ENCODE data around the gene PAQR9. TPM values are rescaled to one million over a fixed set of nuclear protein-coding genes. Genes with fewer than 3 reads are reported as not detected.

PAQR9 gene
- total RNA-seq, 1 donor = not detected

GRCh38 chr3:142934887-142935269, 28.6 kb downstream of the PAQR9 start:
- H3K36me3 ChIP-seq (ENCODE audit: insufficient read depth, low read length) = no peaks in the 10 kb centered on the region
- no peaks in the 10 kb centered on the region for H4K20me1 ChIP-seq (ENCODE audit: insufficient read depth, low read length)
- H3K27ac ChIP-seq (ENCODE audit: low read depth, low read length) = no peak overlapping the region
- no peaks in the 10 kb centered on the region for H3K4me1 ChIP-seq (ENCODE audit: insufficient read depth, low read length)
- no peak for DNase-seq (ENCODE audit: insufficient read length, low spot score, missing footprints)
- no peak overlapping the region for H3K4me3 ChIP-seq (ENCODE audit: insufficient read depth, low read length)
- H3K79me2 ChIP-seq (ENCODE audit: insufficient read depth, low read length) = no peaks in the 10 kb centered on the region
- no peak overlapping the region for H2AFZ ChIP-seq (ENCODE audit: low read length)
- H3K9me3 ChIP-seq (ENCODE audit: low read depth, low read length) = no peaks in the 10 kb centered on the region
- H3K4me2 ChIP-seq (ENCODE audit: insufficient read depth, low read length) = no peak overlapping the region
- H3K27me3 ChIP-seq (ENCODE audit: insufficient read depth, low read length) = peaks cover 9% of the 10 kb centered on the region
- TF ChIP-seq CTCF (IDR thresholded peaks at IDR 0.05; ENCODE audit: extremely low read depth, low read depth, low read length) = no peak

- no peak for TF ChIP-seq CTCF (IDR thresholded peaks at IDR 0.05; ENCODE audit: extremely low read depth, low read depth, low read length)
- Histone ChIP-seq H3K27me3 (ENCODE audit: insufficient read depth, low read length) (peaks cover 9% of the 10 kb centered on the region), H2AFZ (ENCODE audit: low read length) (no peak overlapping the region), H3K4me2 (ENCODE audit: insufficient read depth, low read length) (no peak overlapping the region), H3K4me3 (ENCODE audit: insufficient read depth, low read length) (no peak overlapping the region), H3K36me3 (ENCODE audit: insufficient read depth, low read length) (no peaks in the 10 kb centered on the region), H3K27ac (ENCODE audit: low read depth, low read length) (no peak overlapping the region), H4K20me1 (ENCODE audit: insufficient read depth, low read length) (no peaks in the 10 kb centered on the region), H3K4me1 (ENCODE audit: insufficient read depth, low read length) (no peaks in the 10 kb centered on the region), H3K9me3 (ENCODE audit: low read depth, low read length) (no peaks in the 10 kb centered on the region), H3K79me2 (ENCODE audit: insufficient read depth, low read length) (no peaks in the 10 kb centered on the region)
- DNase-seq (ENCODE audit: insufficient read length, low spot score, missing footprints) = no peak
Measured at GRCh38 chr3:142934128-142934886, 29.2 kb downstream of the PAQR9 start.

DNA sequence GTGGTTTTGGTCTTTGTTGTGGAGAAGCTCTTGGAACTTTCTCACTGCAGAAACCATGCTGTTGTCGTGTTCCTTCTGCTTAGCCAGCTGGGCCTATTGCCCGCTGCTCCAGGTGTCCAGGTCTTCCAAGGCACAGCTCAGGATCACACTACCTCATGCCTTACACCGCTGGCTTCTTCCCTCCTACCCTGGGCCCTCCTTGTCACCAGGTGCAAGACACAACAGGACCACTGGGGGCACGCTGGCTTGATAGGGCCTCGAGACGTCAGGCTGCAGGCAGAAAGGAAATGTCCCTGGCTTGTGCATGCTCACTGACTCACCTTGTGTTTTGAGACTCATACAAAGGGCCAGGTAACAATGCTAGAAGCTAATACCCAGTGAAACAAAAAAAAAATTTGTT, 32.3 kb downstream of the PAQR9 start:
- Histone ChIP-seq H3K36me3 (ENCODE audit: insufficient read depth, low read length) (no peaks in the 10 kb centered on the region), H3K9me3 (ENCODE audit: low read depth, low read length) (no peaks in the 10 kb centered on the region), H3K79me2 (ENCODE audit: insufficient read depth, low read length) (no peaks in the 10 kb centered on the region), H3K4me2 (ENCODE audit: insufficient read depth, low read length) (no peak overlapping the region), H2AFZ (ENCODE audit: low read length) (no peak overlapping the region), H3K4me3 (ENCODE audit: insufficient read depth, low read length) (no peak overlapping the region), H3K27ac (ENCODE audit: low read depth, low read length) (no peak overlapping the region), H3K4me1 (ENCODE audit: insufficient read depth, low read length) (no peaks in the 10 kb centered on the region), H4K20me1 (ENCODE audit: insufficient read depth, low read length) (no peaks in the 10 kb centered on the region), H3K27me3 (ENCODE audit: insufficient read depth, low read length) (peaks cover 10% of the 10 kb centered on the region)
- peak; percentile 12 for TF ChIP-seq CTCF (IDR thresholded peaks at IDR 0.05; ENCODE audit: extremely low read depth, low read depth, low read length)
- DNase-seq (ENCODE audit: insufficient read length, low spot score, missing footprints) = no peak

GRCh38 chr3:142930463-142930862, 33.0 kb downstream of the PAQR9 start:
- H3K79me2 ChIP-seq (ENCODE audit: insufficient read depth, low read length) = no peaks in the 10 kb centered on the region
- H4K20me1 ChIP-seq (ENCODE audit: insufficient read depth, low read length) = no peaks in the 10 kb centered on the region
- H3K27me3 ChIP-seq (ENCODE audit: insufficient read depth, low read length) = peaks cover 5% of the 10 kb centered on the region
- no peak for DNase-seq (ENCODE audit: insufficient read length, low spot score, missing footprints)
- H3K36me3 ChIP-seq (ENCODE audit: insufficient read depth, low read length) = no peaks in the 10 kb centered on the region
- no peak overlapping the region for H3K4me3 ChIP-seq (ENCODE audit: insufficient read depth, low read length)
- H3K27ac ChIP-seq (ENCODE audit: low read depth, low read length) = no peak overlapping the region
- no peaks in the 10 kb centered on the region for H3K4me1 ChIP-seq (ENCODE audit: insufficient read depth, low read length)
- H3K4me2 ChIP-seq (ENCODE audit: insufficient read depth, low read length) = no peak overlapping the region
- peak; percentile 22 for TF ChIP-seq CTCF (IDR thresholded peaks at IDR 0.05; ENCODE audit: extremely low read depth, low read depth, low read length)
- no peak overlapping the region for H2AFZ ChIP-seq (ENCODE audit: low read length)
- H3K9me3 ChIP-seq (ENCODE audit: low read depth, low read length) = no peaks in the 10 kb centered on the region

All from osteoblast (primary cell).